H1 (cell line): ENCODE measurements around the gene EPN3. TPM values are rescaled to one million over a fixed set of nuclear protein-coding genes. Genes with fewer than 3 reads are reported as not detected.
A peak's percentile ranks its signal among the peaks of the same experiment; 100 is the strongest.

ENCODE experiments used
- CTCF ChIA-PET: fragments of 300-600 bp; sonication (Branson Sonifier 250); formaldehyde crosslinking; loops from one replicate; lab custom pipeline; 2021; ENCODE audit not compliant: partially characterized antibody; lab: Charles Lee
- POLR2A ChIA-PET: fragments of 300-600 bp; sonication (Branson Sonifier 250); formaldehyde crosslinking; loops from one replicate; lab custom pipeline; 2021; ENCODE audit warnings: inconsistent platforms; ENCODE audit not compliant: partially characterized antibody; lab: Charles Lee
- DNase-seq, 2 experiments: peaks; one replicate each; pipeline versions ENCODE4 v3.0.0 to v3.0.0-alpha.2; 2010 to 2022; ENCODE audit warnings: low spot score in 2 of 2, low read depth in 1 of 2, mixed read lengths in 1 of 2
- FAIRE-seq: peaks from 2 replicates; lab custom pipeline; 2011; peaks lifted over from hg19 to GRCh38; lab: Jason Lieb, UNC
- H2AFZ ChIP-seq: 2 replicates; pipeline ENCODE4 v1.8.1; 2012; ENCODE audit warnings: low read length, inconsistent platforms
- H2AK5ac ChIP-seq: 2 replicates; pipeline ENCODE4 v1.6.1; 2013; ENCODE audit warnings: low read depth, low read length
- H2BK120ac ChIP-seq: replicated peaks from 2 replicates; pipeline ENCODE3; 2013; ENCODE audit warnings: low read depth, low read length, inconsistent platforms
- H2BK12ac ChIP-seq: 2 replicates; pipeline ENCODE4 v1.6.1; 2013; ENCODE audit warnings: low read depth, low read length
- H2BK15ac ChIP-seq: 2 replicates; pipeline ENCODE4 v1.6.1; 2013; ENCODE audit warnings: low read length
- H2BK20ac ChIP-seq: 2 replicates; pipeline ENCODE4 v1.6.1; 2013; ENCODE audit warnings: low read length
- H2BK5ac ChIP-seq: 2 replicates; pipeline ENCODE4 v1.6.1; 2013; ENCODE audit warnings: low read depth, low read length
- H3K14ac ChIP-seq: 2 replicates; pipeline ENCODE4 v1.6.1; 2013; ENCODE audit warnings: inconsistent platforms; ENCODE audit not compliant: insufficient read length
- H3K18ac ChIP-seq: 2 replicates; pipeline ENCODE4 v1.6.1; 2013; ENCODE audit warnings: low read length; ENCODE audit errors: extremely low read depth
- H3K23ac ChIP-seq: 2 replicates; pipeline ENCODE4 v1.6.1; 2013; ENCODE audit warnings: inconsistent platforms; ENCODE audit not compliant: insufficient read length
- H3K23me2 ChIP-seq: 2 replicates; pipeline ENCODE4 v1.6.1; 2013; ENCODE audit warnings: low read depth, low read length
- H3K27ac ChIP-seq: 2 replicates; pipeline ENCODE4 v1.6.1; 2011; ENCODE audit warnings: low read depth, low read length, inconsistent platforms
- H3K27me3 ChIP-seq, 4 experiments: replicated peaks in 1 of 4; 1 replicate in 1 of 4; 2 replicates in 3 of 4; pipeline versions ENCODE4 v1.6.1 to v1.8.1; 2011 to 2013; ENCODE audit warnings: low read length in 3 of 4, mild to moderate bottlenecking in 3 of 4, inconsistent platforms in 2 of 4, mixed read lengths in 2 of 4, moderate library complexity in 1 of 4; ENCODE audit not compliant: control insufficient read depth in 3 of 4, insufficient read depth in 3 of 4; ENCODE audit errors: extremely low read depth in 1 of 4
- H3K36me3 ChIP-seq, 4 experiments: 2 replicates each; pipeline versions ENCODE4 v1.6.1 to v1.8.1; 2011 to 2013; ENCODE audit warnings: mild to moderate bottlenecking in 4 of 4, low read length in 3 of 4, moderate library complexity in 2 of 4, control low read depth in 1 of 4, inconsistent platforms in 1 of 4; ENCODE audit not compliant: insufficient read depth in 4 of 4, control insufficient read depth in 2 of 4
- H3K4ac ChIP-seq: replicated peaks from 2 replicates; pipeline ENCODE3; 2013; ENCODE audit warnings: low read length, low read depth, mixed read lengths, inconsistent platforms; ENCODE audit not compliant: insufficient read length
- H3K4me1 ChIP-seq, 4 experiments: replicated peaks in 1 of 4; 1 replicate in 1 of 4; 2 replicates in 3 of 4; pipeline versions ENCODE4 v1.6.1 to v1.8.1; 2011 to 2013; ENCODE audit warnings: low read length in 3 of 4, inconsistent platforms in 2 of 4, mixed read lengths in 1 of 4; ENCODE audit not compliant: insufficient read depth in 4 of 4, control insufficient read depth in 3 of 4
- H3K4me2 ChIP-seq, 2 experiments: 2 replicates each; pipeline versions ENCODE4 v1.6.1 to v1.8.1; 2011 to 2013; ENCODE audit warnings: low read depth in 2 of 2, low read length in 2 of 2, control low read depth in 1 of 2, inconsistent platforms in 1 of 2, mild to moderate bottlenecking in 1 of 2; ENCODE audit not compliant: insufficient read depth in 1 of 2
- H3K4me3 ChIP-seq, 4 experiments: fragments of 200-600, 300-600 bp in 1 of 4; sonication (generic), shearing (Covaris generic), sonication (Bioruptor Twin) in 1 of 4; 2 replicates each; pipeline versions ENCODE4 v1.5.1 to v1.8.1; 2011 to 2016; ENCODE audit warnings: low read length in 4 of 4, low read depth in 3 of 4, control low read depth in 2 of 4, inconsistent platforms in 2 of 4, mild to moderate bottlenecking in 2 of 4, mixed read lengths in 1 of 4, moderate library complexity in 1 of 4; ENCODE audit not compliant: insufficient read depth in 2 of 4; ENCODE audit errors: extremely low read depth in 1 of 4
- H3K56ac ChIP-seq: replicated peaks from 2 replicates; pipeline ENCODE3; 2013; ENCODE audit warnings: low read depth, mild to moderate bottlenecking, mixed read lengths, low read length, inconsistent platforms; ENCODE audit not compliant: insufficient read length
- H3K79me1 ChIP-seq: 2 replicates; pipeline ENCODE4 v1.6.1; 2013; ENCODE audit warnings: low read depth, low read length, control low read depth
- H3K79me2 ChIP-seq, 2 experiments: 2 replicates each; pipeline versions ENCODE4 v1.6.1 to v1.8.1; 2012 to 2013; ENCODE audit warnings: low read length in 2 of 2, mild to moderate bottlenecking in 2 of 2, inconsistent platforms in 1 of 2; ENCODE audit not compliant: insufficient read depth in 2 of 2, control insufficient read depth in 1 of 2
- H3K9ac ChIP-seq, 4 experiments: replicated peaks in 1 of 4; 1 replicate in 1 of 4; 2 replicates in 3 of 4; pipeline versions ENCODE4 v1.6.1 to v1.8.1; 2011 to 2013; ENCODE audit warnings: low read depth in 3 of 4, low read length in 3 of 4, control low read depth in 2 of 4, mild to moderate bottlenecking in 2 of 4, moderate library complexity in 2 of 4, inconsistent platforms in 1 of 4; ENCODE audit errors: extremely low read depth in 1 of 4
- H3K9me3 ChIP-seq, 2 experiments: 2 replicates each; pipeline versions ENCODE4 v1.6.1 to v1.8.1; 2012 to 2013; ENCODE audit warnings: mild to moderate bottlenecking in 2 of 2, moderate library complexity in 2 of 2, control low read depth in 1 of 2, inconsistent platforms in 1 of 2, low read depth in 1 of 2, low read length in 1 of 2, mixed read lengths in 1 of 2; ENCODE audit not compliant: insufficient read depth in 2 of 2
- H4K20me1 ChIP-seq, 2 experiments: replicated peaks in 1 of 2; 2 replicates each; pipeline versions ENCODE3 to v1.8.1; 2011 to 2013; ENCODE audit warnings: inconsistent platforms in 2 of 2, low read length in 2 of 2, mild to moderate bottlenecking in 1 of 2; ENCODE audit not compliant: insufficient read depth in 2 of 2, control insufficient read depth in 1 of 2
- H4K5ac ChIP-seq: 2 replicates; pipeline ENCODE4 v1.6.1; 2013; ENCODE audit warnings: low read length, low read depth, mixed read lengths, inconsistent platforms; ENCODE audit not compliant: insufficient read length
- H4K8ac ChIP-seq: 2 replicates; pipeline ENCODE4 v1.8.0; 2013; ENCODE audit warnings: mild to moderate bottlenecking, moderate library complexity, low read length, inconsistent platforms; ENCODE audit not compliant: insufficient read depth; ENCODE audit errors: extremely low read depth
- H4K91ac ChIP-seq: replicated peaks from 2 replicates; pipeline ENCODE3; 2013; ENCODE audit warnings: low read length, mixed read lengths, inconsistent platforms; ENCODE audit not compliant: insufficient read length
- GABPA ChIP-seq: IDR thresholded peaks from 2 replicates; pipeline ENCODE4 v1.6.1; 2011; ENCODE audit warnings: mild to moderate bottlenecking, low read length, moderate library complexity, borderline replicate concordance; ENCODE audit not compliant: insufficient read depth
- KDM5A ChIP-seq: fragments of 200-600 bp; IDR thresholded peaks from 2 replicates; pipeline ENCODE4 v1.7.1; 2012; ENCODE audit warnings: mild to moderate bottlenecking, low read length, inconsistent platforms, mixed read lengths
- whole genome bisulfite sequencing, 2 experiments: shearing (Covaris generic) in 1 of 2; methylation state at CpG; one replicate each; pipeline versions ENCODE4 v1.1.6 to v1.1.7; 2013 to 2015; ENCODE audit warnings: low lambda C conversion rate in 2 of 2, mixed read lengths in 2 of 2, inconsistent platforms in 1 of 2, low coverage in 1 of 2, missing lambda C conversion rate in 1 of 2; ENCODE audit not compliant: insufficient replicate concordance in 2 of 2, insufficient coverage in 1 of 2, insufficient read length in 1 of 2; ENCODE audit errors: extremely low coverage in 1 of 2, missing lambda C conversion rate in 1 of 2; 5-methylcytosine and 5-hydroxymethylcytosine counted together
- polyA plus RNA-seq, 7 experiments: library from polyadenylated mRNA; depleted of rRNA in 3 of 7; stranded (reverse) in 5 of 7; unstranded in 2 of 7; fragments of >200 nt in 5 of 7; fragments of 200-250 nt in 2 of 7; gene quantifications; 1 replicate in 5 of 7; 2 replicates in 1 of 7; 4 replicates in 1 of 7; pipeline versions ENCODE4 v1.2.1 to v1.2.3, GENCODE V29; 2011 to 2013; ENCODE audit warnings: missing spikeins in 2 of 7, mixed read lengths in 2 of 7
- total RNA-seq: library from RNA; stranded (reverse); fragmentation: NEBNext Ultra II Directional; extraction: Animal tissue kit (Norgen Biotek cat#: 25700); gene quantifications from 2 replicates; pipeline ENCODE4 v1.2.1, GENCODE V29; 2021
- TF ChIP-seq, protein P1 (sequence below): IDR thresholded peaks from 2 replicates; pipeline ENCODE4 v1.6.1; 2011; ENCODE audit warnings: low read depth, mild to moderate bottlenecking, low read length; ENCODE audit not compliant: insufficient read depth

EPN3 gene
- total and polyA plus RNA-seq, 2 of the 8 experiments (the other 6 are each of a cell fraction or from before 2014, with no cell fraction given), result 6.7 to 7.9 TPM

DNA sequence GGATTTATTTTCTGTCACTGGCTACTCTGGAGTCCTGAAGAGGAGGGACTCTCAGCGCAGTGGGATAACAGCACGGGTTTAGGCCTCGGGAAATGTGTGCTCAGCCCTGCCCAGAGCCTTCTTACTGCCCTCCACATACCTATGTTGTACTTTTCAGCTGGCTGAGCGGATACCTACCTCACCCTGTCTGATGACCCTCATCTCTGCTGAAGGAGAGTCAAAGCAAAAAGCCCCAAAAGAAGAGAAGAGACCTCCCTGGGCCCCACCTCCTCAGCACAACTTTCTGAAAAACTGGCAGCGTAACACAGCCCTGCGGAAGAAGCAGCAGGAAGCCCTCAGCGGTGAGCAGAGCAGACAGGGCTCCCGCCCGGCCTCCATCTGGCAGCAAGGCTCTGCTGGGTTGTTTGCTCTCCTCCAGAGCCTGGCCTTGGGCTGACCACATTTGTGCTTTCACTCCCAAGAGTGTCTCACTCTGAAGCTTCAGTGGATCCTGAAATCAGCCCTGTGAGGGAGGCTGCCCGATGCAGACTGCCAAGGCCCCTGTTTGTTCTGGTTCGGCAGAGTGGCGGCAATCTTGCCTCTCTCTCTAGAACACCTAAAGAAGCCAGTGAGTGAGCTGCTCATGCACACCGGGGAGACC, 14.0 kb upstream of the EPN3 start:
- Histone ChIP-seq H3K4me3 (no peak overlapping the region), H2BK12ac (no peak overlapping the region), H3K4me1 (peaks cover 0 to 2% (median 0%) of the 10 kb centered on the region in 4 experiments; a peak in 2 of 7 replicates), H2BK15ac (no peak overlapping the region), H3K27ac (no peak overlapping the region), H4K5ac (no peak overlapping the region), H3K27me3 (no peaks in the 10 kb centered on the region; a peak in 1 of 7 replicates), H3K23me2 (no peaks in the 10 kb centered on the region), H3K4me2 (no peak overlapping the region), H3K23ac (no peak overlapping the region), H3K9me3 (no peaks in the 10 kb centered on the region), H2AK5ac (no peak overlapping the region), H3K36me3 (no peaks in the 10 kb centered on the region), H2AFZ (no peak overlapping the region), H2BK5ac (no peak overlapping the region), H3K9ac (no peak overlapping the region; a peak in 1 of 7 replicates), H2BK20ac (no peak overlapping the region), H3K56ac (no peak overlapping the region), H3K79me2 (no peaks in the 10 kb centered on the region), H3K18ac (no peak overlapping the region), H4K8ac (peak overlapping the region; percentile 9; the same call in 1 of the 2 replicates), H2BK120ac (no peak overlapping the region), H4K20me1 (no peaks in the 10 kb centered on the region), H4K91ac (no peak overlapping the region), H3K14ac (no peak overlapping the region), H3K79me1 (no peaks in the 10 kb centered on the region), H3K4ac (no peak overlapping the region)
- ChIA-PET CTCF (interaction anchor here (0.6 to 2.7 kb wide), 7 partner anchors 11 to 318 kb away, joined by 3 to 12 read pairs (median 3); no protein-coding TSS in a partner anchor), POLR2A (interaction anchor here (0.7 to 1.0 kb wide), 3 partner anchors 9 to 15 kb away, joined by 3 to 4 read pairs (median 3); no protein-coding TSS in a partner anchor)
- TF ChIP-seq, protein P1, sequence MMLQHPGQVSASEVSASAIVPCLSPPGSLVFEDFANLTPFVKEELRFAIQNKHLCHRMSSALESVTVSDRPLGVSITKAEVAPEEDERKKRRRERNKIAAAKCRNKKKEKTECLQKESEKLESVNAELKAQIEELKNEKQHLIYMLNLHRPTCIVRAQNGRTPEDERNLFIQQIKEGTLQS, result no peak
- TF ChIP-seq KDM5A, result no peak
- TF ChIP-seq GABPA, result no peak
- FAIRE-seq (no peak), DNase-seq (no peak)
- 81% methylated on average over 12 of the region's 13 CpGs; no CpG with 5 or more reads in 1 of the 2 experiments for WGBS, 2 experiments
